ENCODE measurements around the gene ARHGEF3. TPM values are rescaled to one million over a fixed set of nuclear protein-coding genes. Genes with fewer than 3 reads are reported as not detected.

The ARHGEF3 gene
- total and polyA plus RNA-seq, 2 donors (not counting 3 experiments of a cell fraction or from before 2014, with no cell fraction given), result 6.7 to 16.3 TPM

DNA sequence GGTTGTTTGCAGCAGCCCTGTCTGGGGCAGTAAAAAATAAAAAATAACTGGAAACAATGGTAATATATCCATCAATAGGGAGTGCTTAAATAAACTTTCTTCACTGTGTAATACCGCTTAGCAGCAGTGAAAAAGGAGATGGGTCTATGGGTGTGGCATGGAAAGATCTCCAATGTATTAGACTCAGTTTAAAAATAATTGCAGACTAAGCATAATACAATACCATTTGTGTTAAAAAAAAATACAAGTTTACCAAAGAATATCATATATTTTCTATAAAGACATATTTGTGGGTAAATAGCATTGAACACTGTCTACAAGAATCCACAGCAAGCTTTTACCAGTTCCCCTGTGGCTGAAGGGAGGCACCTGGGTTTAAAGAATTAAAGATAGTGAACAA lies 1.0 kb upstream of the ARHGEF3 start:
- Histone ChIP-seq H3K9ac (replicated peaks; ENCODE audit: extremely low read depth, insufficient read depth, low read length) (no peak overlapping the region), H4K20me1 (replicated peaks; ENCODE audit: control insufficient read depth, extremely low read depth, insufficient read depth, low read length) (no peaks in the 10 kb centered on the region), H3K4me3 (replicated peaks in 1 of 3; ENCODE audit: insufficient read depth in 1 of 3, low read depth in 1 of 3, low read length in 3 of 3) (no peak overlapping the region), H3K27ac (ENCODE audit: insufficient read depth, low read depth, low read length) (no peak overlapping the region), H3K9me1 (replicated peaks; ENCODE audit: control insufficient read depth, extremely low read depth, insufficient read depth, low read length) (peaks cover 2% of the 10 kb centered on the region), H3K27me3 (ENCODE audit: control insufficient read depth in 2 of 2, insufficient read depth in 2 of 2, low read length in 2 of 2) (no peaks in the 10 kb centered on the region), H3K9me3 (replicated peaks; ENCODE audit: control insufficient read depth, insufficient read depth, low read length) (no peaks in the 10 kb centered on the region), H3K79me2 (ENCODE audit: control insufficient read depth, insufficient read depth, low read length) (peaks cover 6% of the 10 kb centered on the region), H3K4me2 (ENCODE audit: insufficient read depth, low read length) (no peak overlapping the region), H3K4me1 (ENCODE audit: control insufficient read depth, extremely low read depth, insufficient read depth, low read length) (peaks cover 27% of the 10 kb centered on the region), H3K36me3 (ENCODE audit: control insufficient read depth in 2 of 2, extremely low read depth in 1 of 2, insufficient read depth in 2 of 2, low read length in 2 of 2) (no peaks in the 10 kb centered on the region), H2AFZ (ENCODE audit: low read depth, low read length) (no peak overlapping the region)
- TF ChIP-seq MYC (IDR thresholded peaks at IDR 0.05; ENCODE audit: low read depth, low read length) (no peak), CTCF (IDR thresholded peaks at IDR 0.05; ENCODE audit: extremely low read depth in 1 of 2, insufficient read depth in 1 of 2, low read depth in 1 of 2, low read length in 2 of 2) (no peak), MAX (IDR thresholded peaks at IDR 0.05; ENCODE audit: insufficient read depth, insufficient read length) (no peak), JUN (IDR thresholded peaks at IDR 0.05; ENCODE audit: borderline replicate concordance, insufficient read depth, insufficient read length, low read depth) (no peak), POLR2AphosphoS5 (IDR thresholded peaks at IDR 0.05; ENCODE audit: insufficient read depth, low read depth, low read length) (no peak), GATA2 (IDR thresholded peaks at IDR 0.05; ENCODE audit: insufficient read depth, insufficient read length, low read depth, low read length) (no peak), POLR2A (IDR thresholded peaks at IDR 0.05; ENCODE audit: low read depth, low read length) (no peak), EZH2 (IDR thresholded peaks at IDR 0.05; ENCODE audit: borderline replicate concordance, low read depth, low read length, severe bottlenecking) (no peak), FOS (IDR thresholded peaks at IDR 0.05; ENCODE audit: borderline replicate concordance, insufficient read depth, low read length) (no peak)
- dilution Hi-C loops (cut with MboI; ENCODE audit: extremely low pct_ligation_motif_present, low sequenced_read_pairs), result no loop called here
- intact Hi-C loops (cut with micrococcal nuclease), result loop anchor here (1.0 to 5.0 kb wide), 2 partner anchors 45 to 122 kb away; no protein-coding TSS in a partner anchor
- POLR2A ChIA-PET, result no interaction called here
- FAIRE-seq (no peak), DNase-seq (ENCODE audit: low read depth, low spot score) (no peak)
- no TSS peak for BruUV-seq (replicated peaks)
- CTCF ChIA-PET, result interaction anchor here (0.6 to 8.4 kb wide), 4 partner anchors 10 to 186 kb away, joined by 3 to 249 read pairs (median 134); no protein-coding TSS in a partner anchor

All from endothelial cell of umbilical vein (primary cell).